HepG2 (cell line): ENCODE data around the gene SLC23A2. TPM values are rescaled to one million over a fixed set of nuclear protein-coding genes. Genes with fewer than 3 reads are reported as not detected.

Source experiments
- ATAC-seq: fragments of 200-7000 bp; cut with Tn5 transposase; 3 replicates; pipeline ENCODE4 v1.9.1; 2020; ENCODE audit warnings: mild to moderate bottlenecking, moderate library complexity
- BruUV-seq: library from RNA; stranded (reverse); fragments of 400-500 nt; replicated peaks from 2 replicates; lab custom pipeline; 2021; lab: Mats Ljungman, UMichigan
- CTCF ChIA-PET: fragments of 300-600 bp; formaldehyde crosslinking; extraction: SDS; loops from one replicate; lab custom pipeline; 2021; ENCODE audit warnings: low total read pairs, inconsistent platforms, low intra/inter-chr PET ratio; lab: Yijun Ruan, JAX
- POLR2A ChIA-PET: fragments of 350-600 bp; sonication (Branson Sonifier 250); formaldehyde crosslinking; loops from one replicate; lab custom pipeline; 2020; ENCODE audit warnings: antibody characterized with exemption, inconsistent platforms; lab: Yijun Ruan, JAX
- DNase-seq: peaks from one replicate; pipeline ENCODE4 v3.0.0-alpha.2; 2015; ENCODE audit warnings: low spot score
- FAIRE-seq: peaks from 3 replicates; lab custom pipeline; 2011; peaks lifted over from hg19 to GRCh38; lab: Jason Lieb, UNC
- H2AFZ ChIP-seq: one replicate; pipeline ENCODE4 v1.6.1; 2011; ENCODE audit warnings: low read length, inconsistent platforms
- H3K27ac ChIP-seq: fragments of 300-600 bp; 3 replicates; pipeline ENCODE4 v1.8.0; 2011; ENCODE audit warnings: mixed run types, mild to moderate bottlenecking, mixed read lengths, low read length, inconsistent platforms; ENCODE audit not compliant: insufficient read depth; ENCODE audit errors: extremely low read length
- H3K27me3 ChIP-seq, 2 experiments: fragments of 200-600 bp in 1 of 2; 2 replicates in 1 of 2; 3 replicates in 1 of 2; pipeline versions ENCODE4 v1.6.0 to v1.8.0; 2011; ENCODE audit warnings: low read length in 2 of 2, mild to moderate bottlenecking in 2 of 2, moderate library complexity in 2 of 2, inconsistent platforms in 1 of 2; ENCODE audit not compliant: insufficient read depth in 2 of 2, control insufficient read depth in 1 of 2
- H3K36me3 ChIP-seq, 2 experiments: fragments of 200-600 bp in 1 of 2; replicated peaks in 1 of 2; 2 replicates in 1 of 2; 3 replicates in 1 of 2; pipeline versions ENCODE4 v1.5.1 to v1.8.0; 2011; ENCODE audit warnings: low read length in 2 of 2, inconsistent platforms in 1 of 2; ENCODE audit not compliant: insufficient read depth in 2 of 2, control insufficient read depth in 1 of 2
- H3K4me1 ChIP-seq: 2 replicates; pipeline ENCODE4 v1.5.1; 2012; ENCODE audit warnings: low read length, inconsistent platforms; ENCODE audit not compliant: insufficient read depth
- H3K4me2 ChIP-seq: 2 replicates; pipeline ENCODE4 v1.6.0; 2011; ENCODE audit warnings: low read depth, low read length, inconsistent platforms
- H3K4me3 ChIP-seq, 3 experiments: fragments of 200-600 bp in 1 of 3; sonication (generic), shearing (Covaris generic) in 1 of 3; replicated peaks in 1 of 3; 2 replicates each; pipeline ENCODE4 v1.5.1; 2011 to 2016; ENCODE audit warnings: low read length in 3 of 3, inconsistent platforms in 2 of 3, low read depth in 2 of 3, mild to moderate bottlenecking in 2 of 3, control low read depth in 1 of 3, mixed read lengths in 1 of 3; ENCODE audit not compliant: insufficient read depth in 1 of 3
- H3K79me2 ChIP-seq: one replicate; pipeline ENCODE4 v1.6.1; 2011; ENCODE audit warnings: low read length, inconsistent platforms; ENCODE audit not compliant: insufficient read depth
- H3K9ac ChIP-seq: 2 replicates; pipeline ENCODE4 v1.6.0; 2011; ENCODE audit warnings: mild to moderate bottlenecking, low read depth, low read length, inconsistent platforms; ENCODE audit not compliant: insufficient read depth
- H3K9me3 ChIP-seq: 2 replicates; pipeline ENCODE4 v1.5.1; 2012; ENCODE audit warnings: mild to moderate bottlenecking, low read length
- H4K20me1 ChIP-seq: 2 replicates; pipeline ENCODE4 v1.6.0; 2011; ENCODE audit warnings: inconsistent platforms, mild to moderate bottlenecking, low read length, moderate library complexity; ENCODE audit not compliant: insufficient read depth
- CEBPB ChIP-seq: IDR thresholded peaks from 2 replicates; pipeline ENCODE4 v1.6.1; 2011; ENCODE audit warnings: low read depth, low read length, improper control_type of control experiment, borderline replicate concordance
- JUND ChIP-seq: sonication (generic); formaldehyde crosslinking; IDR thresholded peaks from 2 replicates; pipeline ENCODE4 v1.8.0; 2022; ENCODE audit warnings: mild to moderate bottlenecking, missing genetic modification reagents
- NFE2L2 ChIP-seq: fragments of 150-350 bp; IDR thresholded peaks from 2 replicates; pipeline ENCODE4 v1.6.1; 2014; ENCODE audit warnings: low read length
- RFX3 ChIP-seq: IDR thresholded peaks from 2 replicates; pipeline ENCODE4 v1.6.1; 2016; ENCODE audit warnings: missing biosample characterization, missing genetic modification reagents
- ZBTB42 ChIP-seq: sonication (generic); formaldehyde crosslinking; IDR thresholded peaks from 2 replicates; pipeline ENCODE4 v1.5.0; 2020; ENCODE audit warnings: mild to moderate bottlenecking, missing genetic modification reagents
- ZNF350 ChIP-seq: sonication (generic); formaldehyde crosslinking; IDR thresholded peaks from 2 replicates; pipeline ENCODE4 v1.4.0; 2020; ENCODE audit warnings: mild to moderate bottlenecking, low read depth, missing genetic modification reagents, borderline replicate concordance
- ZNF354B ChIP-seq: sonication (generic); formaldehyde crosslinking; IDR thresholded peaks from 2 replicates; pipeline ENCODE4 v1.8.0; 2022; ENCODE audit warnings: mild to moderate bottlenecking, missing genetic modification reagents
- ZNF746 ChIP-seq: sonication (generic); formaldehyde crosslinking; IDR thresholded peaks from 2 replicates; pipeline ENCODE4 v1.8.0; 2022; ENCODE audit warnings: mild to moderate bottlenecking, missing genetic modification reagents
- ZNF83 ChIP-seq: sonication (generic); formaldehyde crosslinking; IDR thresholded peaks from 2 replicates; pipeline ENCODE4 v1.4.0; 2020; ENCODE audit warnings: missing genetic modification reagents, mild to moderate bottlenecking, borderline replicate concordance
- WGBS: methylation state at CpG from one replicate; pipeline ENCODE4 v1.1.6; 2017; ENCODE audit warnings: low lambda C conversion rate; 5-methylcytosine and 5-hydroxymethylcytosine counted together
- in situ Hi-C: cut with HindIII; loops from 2 replicates; pipeline ENCODE4 v1.10.0; 2017; ENCODE audit warnings: low pct_unique_long_range_greater_than_20kb; ENCODE audit not compliant: extremely low pct_ligation_motif_present
- intact Hi-C: fragments of 100-400 bp; cut with micrococcal nuclease; formaldehyde crosslinking; loops from one replicate; pipeline ENCODE4 v1.10.0; 2022; ENCODE audit not compliant: unreplicated experiment
- polyA plus RNA-seq, 8 experiments: library from polyadenylated mRNA; depleted of rRNA in 3 of 8; stranded (reverse) in 7 of 8; unstranded in 1 of 8; fragments of >200 nt; fragmentation: Illumina TruSeq in 4 of 8; extraction: Trizol in 4 of 8; gene quantifications; 2 replicates each; pipeline versions ENCODE4 v1.2.1 to v1.2.3, GENCODE V29; 2011 to 2016; ENCODE audit warnings: low read depth in 4 of 8, missing spikeins in 1 of 8, mixed read lengths in 1 of 8; ENCODE audit not compliant: insufficient read depth in 1 of 8
- total RNA-seq, 5 experiments: library from RNA; depleted of rRNA; stranded (reverse); fragments of >200 nt; fragmentation: Illumina TruSeq; extraction: Trizol; gene quantifications; 2 replicates each; pipeline ENCODE4 v1.2.3, GENCODE V29; 2016; ENCODE audit warnings: low read depth in 1 of 5
- TF ChIP-seq, protein P1 (sequence below): sonication (generic); formaldehyde crosslinking; IDR thresholded peaks from 2 replicates; pipeline ENCODE4 v1.4.0; 2020; ENCODE audit warnings: missing genetic modification reagents
- TF ChIP-seq, protein P2 (sequence below), 2 experiments: sonication (generic) in 1 of 2; formaldehyde crosslinking in 1 of 2; IDR thresholded peaks; 2 replicates each; pipeline versions ENCODE4 v1.5.1 to v1.6.1; 2011 to 2020; ENCODE audit warnings: borderline replicate concordance in 1 of 2, low read depth in 1 of 2, low read length in 1 of 2, mild to moderate bottlenecking in 1 of 2, missing genetic modification reagents in 1 of 2, moderate library complexity in 1 of 2

The SLC23A2 gene
- total and polyA plus RNA-seq, 2 of the 13 experiments (the other 11 are each of a cell fraction or from before 2014, with no cell fraction given), result 42.2 to 51.2 TPM

DNA sequence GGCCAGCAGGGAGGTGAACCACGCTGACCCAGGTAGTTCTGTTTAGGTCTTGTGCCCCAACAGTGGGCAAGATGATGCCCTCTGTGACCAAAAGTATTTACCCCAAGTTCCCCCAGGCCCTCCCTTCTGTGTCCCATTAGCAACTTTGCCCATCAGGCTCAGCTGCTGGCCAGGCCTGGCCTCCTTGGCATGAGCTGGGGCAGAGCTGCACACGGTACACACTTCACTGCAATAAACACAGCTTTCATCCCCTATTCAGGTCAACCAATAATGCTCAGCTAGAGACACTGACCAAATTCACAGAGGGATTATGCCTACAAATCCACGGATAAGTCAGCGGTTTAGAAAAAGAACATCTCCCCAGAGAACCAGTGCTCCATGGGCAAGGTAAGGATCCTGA is 103.7 kb downstream of the SLC23A2 start:
- intact Hi-C loops, result no loop called here
- H4K20me1 ChIP-seq, result no peaks in the 10 kb centered on the region; the same call in 1 of the 2 replicates
- H3K27me3 ChIP-seq, result no peaks in the 10 kb centered on the region
- H3K36me3 ChIP-seq, result peaks cover 66 to 86% of the 10 kb centered on the region in 2 experiments
- H3K9ac ChIP-seq, result no peak overlapping the region
- CTCF ChIA-PET, result no interaction called here
- no peak overlapping the region for H3K27ac ChIP-seq
- H3K4me3 ChIP-seq, result no peak overlapping the region
- no peak for TF ChIP-seq ZNF354B
- TF ChIP-seq, protein P1, sequence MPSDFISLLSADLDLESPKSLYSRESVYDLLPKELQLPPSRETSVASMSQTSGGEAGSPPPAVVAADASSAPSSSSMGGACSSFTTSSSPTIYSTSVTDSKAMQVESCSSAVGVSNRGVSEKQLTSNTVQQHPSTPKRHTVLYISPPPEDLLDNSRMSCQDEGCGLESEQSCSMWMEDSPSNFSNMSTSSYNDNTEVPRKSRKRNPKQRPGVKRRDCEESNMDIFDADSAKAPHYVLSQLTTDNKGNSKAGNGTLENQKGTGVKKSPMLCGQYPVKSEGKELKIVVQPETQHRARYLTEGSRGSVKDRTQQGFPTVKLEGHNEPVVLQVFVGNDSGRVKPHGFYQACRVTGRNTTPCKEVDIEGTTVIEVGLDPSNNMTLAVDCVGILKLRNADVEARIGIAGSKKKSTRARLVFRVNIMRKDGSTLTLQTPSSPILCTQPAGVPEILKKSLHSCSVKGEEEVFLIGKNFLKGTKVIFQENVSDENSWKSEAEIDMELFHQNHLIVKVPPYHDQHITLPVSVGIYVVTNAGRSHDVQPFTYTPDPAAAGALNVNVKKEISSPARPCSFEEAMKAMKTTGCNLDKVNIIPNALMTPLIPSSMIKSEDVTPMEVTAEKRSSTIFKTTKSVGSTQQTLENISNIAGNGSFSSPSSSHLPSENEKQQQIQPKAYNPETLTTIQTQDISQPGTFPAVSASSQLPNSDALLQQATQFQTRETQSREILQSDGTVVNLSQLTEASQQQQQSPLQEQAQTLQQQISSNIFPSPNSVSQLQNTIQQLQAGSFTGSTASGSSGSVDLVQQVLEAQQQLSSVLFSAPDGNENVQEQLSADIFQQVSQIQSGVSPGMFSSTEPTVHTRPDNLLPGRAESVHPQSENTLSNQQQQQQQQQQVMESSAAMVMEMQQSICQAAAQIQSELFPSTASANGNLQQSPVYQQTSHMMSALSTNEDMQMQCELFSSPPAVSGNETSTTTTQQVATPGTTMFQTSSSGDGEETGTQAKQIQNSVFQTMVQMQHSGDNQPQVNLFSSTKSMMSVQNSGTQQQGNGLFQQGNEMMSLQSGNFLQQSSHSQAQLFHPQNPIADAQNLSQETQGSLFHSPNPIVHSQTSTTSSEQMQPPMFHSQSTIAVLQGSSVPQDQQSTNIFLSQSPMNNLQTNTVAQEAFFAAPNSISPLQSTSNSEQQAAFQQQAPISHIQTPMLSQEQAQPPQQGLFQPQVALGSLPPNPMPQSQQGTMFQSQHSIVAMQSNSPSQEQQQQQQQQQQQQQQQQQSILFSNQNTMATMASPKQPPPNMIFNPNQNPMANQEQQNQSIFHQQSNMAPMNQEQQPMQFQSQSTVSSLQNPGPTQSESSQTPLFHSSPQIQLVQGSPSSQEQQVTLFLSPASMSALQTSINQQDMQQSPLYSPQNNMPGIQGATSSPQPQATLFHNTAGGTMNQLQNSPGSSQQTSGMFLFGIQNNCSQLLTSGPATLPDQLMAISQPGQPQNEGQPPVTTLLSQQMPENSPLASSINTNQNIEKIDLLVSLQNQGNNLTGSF (CRISPR knock-in tag), result 0 out of 2 replicates have a peak, but pooled peaks have one; percentile 5
- TF ChIP-seq NFE2L2, result no peak
- TF ChIP-seq CEBPB, result no peak
- 0 out of 2 replicates have a peak, but pooled peaks have one; percentile 5 for TF ChIP-seq ZNF83
- TF ChIP-seq, protein P2, sequence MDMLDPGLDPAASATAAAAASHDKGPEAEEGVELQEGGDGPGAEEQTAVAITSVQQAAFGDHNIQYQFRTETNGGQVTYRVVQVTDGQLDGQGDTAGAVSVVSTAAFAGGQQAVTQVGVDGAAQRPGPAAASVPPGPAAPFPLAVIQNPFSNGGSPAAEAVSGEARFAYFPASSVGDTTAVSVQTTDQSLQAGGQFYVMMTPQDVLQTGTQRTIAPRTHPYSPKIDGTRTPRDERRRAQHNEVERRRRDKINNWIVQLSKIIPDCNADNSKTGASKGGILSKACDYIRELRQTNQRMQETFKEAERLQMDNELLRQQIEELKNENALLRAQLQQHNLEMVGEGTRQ (IDR thresholded peaks at IDR 0.05; ENCODE audit: low read depth, low read length), result no peak
- TF ChIP-seq, protein P2 (CRISPR knock-in tag; IDR thresholded peaks at IDR 0.05; ENCODE audit: borderline replicate concordance), result no peak
- no peak for TF ChIP-seq RFX3 (CRISPR knock-in tag)
- no peak for TF ChIP-seq ZBTB42 (CRISPR knock-in tag)
- TF ChIP-seq ZNF746 (CRISPR knock-in tag), result no peak
- TF ChIP-seq ZNF350 (CRISPR knock-in tag), result no peak
- TF ChIP-seq JUND, result no peak
- TF ChIP-seq, all 625 proteins: peak for 2
- WGBS, result 98% methylated on average over 4 of the region's 4 CpGs
- H3K4me2 ChIP-seq, result no peak overlapping the region
- POLR2A ChIA-PET, result no interaction called here
- in situ Hi-C loops, result no loop called here
- no peaks in the 10 kb centered on the region for H3K9me3 ChIP-seq
- ATAC-seq (no peak), DNase-seq (no peak), FAIRE-seq (no peak)
- H3K79me2 ChIP-seq, result no peaks in the 10 kb centered on the region
- H3K4me1 ChIP-seq, result peaks cover 21% of the 10 kb centered on the region
- no TSS peak for BruUV-seq
- H2AFZ ChIP-seq, result no peak overlapping the region
